Endothelial cell of umbilical vein (primary cell): ENCODE data around the gene GALT. TPM values are rescaled to one million over a fixed set of nuclear protein-coding genes. Genes with fewer than 3 reads are reported as not detected.

Source experiments
- BruUV-seq: library from RNA; stranded (reverse); fragments of 400-500 nt; replicated peaks from 2 replicates; lab custom pipeline; 2021; lab: Mats Ljungman, UMichigan
- CTCF ChIA-PET: fragments of 300-600, 350-600 bp; sonication (Branson Sonifier 250); formaldehyde crosslinking; loops from one replicate; lab custom pipeline; 2021; ENCODE audit warnings: antibody characterized with exemption, inconsistent platforms; lab: Charles Lee
- POLR2A ChIA-PET: fragments of 300-600, 350-600 bp; sonication (Branson Sonifier 250); formaldehyde crosslinking; loops from one replicate; lab custom pipeline; 2021; ENCODE audit warnings: antibody characterized with exemption, inconsistent platforms; lab: Charles Lee
- DNase-seq: peaks from one replicate; pipeline ENCODE4 v3.0.0-alpha.2; 2011; ENCODE audit warnings: low read depth, low spot score
- FAIRE-seq: peaks from 2 replicates; lab custom pipeline; 2011; peaks lifted over from hg19 to GRCh38; lab: Jason Lieb, UNC
- H2AFZ ChIP-seq: 2 replicates; pipeline ENCODE4 v1.6.0; 2012; ENCODE audit warnings: low read depth, low read length, control low read depth, inconsistent platforms
- H3K27ac ChIP-seq: 2 replicates; pipeline ENCODE4 v1.5.1; 2011; ENCODE audit warnings: low read depth, mild to moderate bottlenecking, control low read depth, low read length, moderate library complexity; ENCODE audit not compliant: insufficient read depth
- H3K27me3 ChIP-seq, 2 experiments: 2 replicates each; pipeline versions ENCODE4 v1.6.0 to v1.6.1; 2011; ENCODE audit warnings: low read length in 2 of 2, mixed read lengths in 1 of 2; ENCODE audit not compliant: control insufficient read depth in 2 of 2, insufficient read depth in 2 of 2
- H3K36me3 ChIP-seq, 2 experiments: 2 replicates in 1 of 2; 3 replicates in 1 of 2; pipeline ENCODE4 v1.5.1; 2011; ENCODE audit warnings: low read length in 2 of 2, mild to moderate bottlenecking in 1 of 2, moderate library complexity in 1 of 2; ENCODE audit not compliant: control insufficient read depth in 2 of 2, insufficient read depth in 2 of 2; ENCODE audit errors: extremely low read depth in 1 of 2
- H3K4me1 ChIP-seq: 3 replicates; pipeline ENCODE4 v1.5.1; 2011; ENCODE audit warnings: mild to moderate bottlenecking, low read length; ENCODE audit not compliant: control insufficient read depth, insufficient read depth; ENCODE audit errors: extremely low read depth
- H3K4me2 ChIP-seq: 2 replicates; pipeline ENCODE4 v1.6.1; 2011; ENCODE audit warnings: low read length, control low read depth, mixed read lengths; ENCODE audit not compliant: insufficient read depth
- H3K4me3 ChIP-seq, 3 experiments: fragments of 200-600 bp in 1 of 3; sonication (generic), shearing (Covaris generic) in 1 of 3; replicated peaks in 1 of 3; 2 replicates each; pipeline ENCODE4 v1.5.1; 2011 to 2016; ENCODE audit warnings: control low read depth in 3 of 3, low read length in 3 of 3, mild to moderate bottlenecking in 2 of 3, inconsistent platforms in 1 of 3, low read depth in 1 of 3, moderate library complexity in 1 of 3; ENCODE audit not compliant: insufficient read depth in 1 of 3
- H3K79me2 ChIP-seq: 2 replicates; pipeline ENCODE4 v1.6.0; 2012; ENCODE audit warnings: low read length, inconsistent platforms; ENCODE audit not compliant: control insufficient read depth, insufficient read depth
- H3K9ac ChIP-seq: replicated peaks from 2 replicates; pipeline ENCODE3; 2011; ENCODE audit warnings: low read length, control low read depth; ENCODE audit not compliant: insufficient read depth; ENCODE audit errors: extremely low read depth
- H3K9me1 ChIP-seq: replicated peaks from 3 replicates; pipeline ENCODE4 v1.6.0; 2011; ENCODE audit warnings: mild to moderate bottlenecking, low read length; ENCODE audit not compliant: control insufficient read depth, insufficient read depth; ENCODE audit errors: extremely low read depth
- H3K9me3 ChIP-seq: replicated peaks from 2 replicates; pipeline ENCODE4 v1.5.1; 2012; ENCODE audit warnings: low read length, inconsistent platforms; ENCODE audit not compliant: control insufficient read depth, insufficient read depth
- H4K20me1 ChIP-seq: replicated peaks from 2 replicates; pipeline ENCODE3; 2011; ENCODE audit warnings: mild to moderate bottlenecking, low read length; ENCODE audit not compliant: control insufficient read depth, insufficient read depth; ENCODE audit errors: extremely low read depth
- EZH2 ChIP-seq: IDR thresholded peaks from 2 replicates; pipeline ENCODE4 v1.6.1; 2012; ENCODE audit warnings: borderline replicate concordance, low read depth, mild to moderate bottlenecking, moderate library complexity, low read length, inconsistent platforms; ENCODE audit not compliant: severe bottlenecking
- JUN ChIP-seq: IDR thresholded peaks from 2 replicates; pipeline ENCODE4 v1.6.1; 2011; ENCODE audit warnings: borderline replicate concordance, low read depth; ENCODE audit not compliant: insufficient read length, insufficient read depth
- MYC ChIP-seq: IDR thresholded peaks from one replicate; pipeline ENCODE4 v1.6.1; 2011; ENCODE audit warnings: mild to moderate bottlenecking, low read depth, low read length
- POLR2A ChIP-seq: IDR thresholded peaks from 2 replicates; pipeline ENCODE4 v1.6.1; 2012; ENCODE audit warnings: low read depth, mild to moderate bottlenecking, control low read depth, low read length
- POLR2AphosphoS5 ChIP-seq: IDR thresholded peaks from 2 replicates; pipeline ENCODE4 v1.6.1; 2012; ENCODE audit warnings: low read depth, mild to moderate bottlenecking, control low read depth, low read length, moderate library complexity; ENCODE audit not compliant: insufficient read depth
- dilution Hi-C: fragments of 300-500 bp; cut with MboI; formaldehyde crosslinking; loops from one replicate; pipeline ENCODE4 v1.15.0; 2019; ENCODE audit warnings: low sequenced_read_pairs; ENCODE audit not compliant: extremely low pct_ligation_motif_present
- intact Hi-C: fragments of 100-400 bp; cut with micrococcal nuclease; formaldehyde crosslinking; loops from one replicate; pipeline ENCODE4 v1.10.0; 2022
- polyA plus RNA-seq, 4 experiments: library from polyadenylated mRNA; depleted of rRNA in 3 of 4; stranded (reverse) in 3 of 4; unstranded in 1 of 4; fragments of >200 nt; gene quantifications; 2 replicates each; pipeline versions ENCODE4 v1.2.1 to v1.2.3, GENCODE V29; 2011 to 2012; ENCODE audit warnings: missing spikeins in 1 of 4
- total RNA-seq: library from RNA; stranded (reverse); gene quantifications from 2 replicates; pipeline ENCODE4 v1.2.3, GENCODE V29; 2021
- TF ChIP-seq, protein P1 (sequence below): IDR thresholded peaks from 2 replicates; pipeline ENCODE4 v1.6.1; 2011; ENCODE audit not compliant: insufficient read depth, insufficient read length

The GALT gene
- total and polyA plus RNA-seq, 2 donors (not counting 3 experiments of a cell fraction or from before 2014, with no cell fraction given), result 36.6 to 58.5 TPM

DNA sequence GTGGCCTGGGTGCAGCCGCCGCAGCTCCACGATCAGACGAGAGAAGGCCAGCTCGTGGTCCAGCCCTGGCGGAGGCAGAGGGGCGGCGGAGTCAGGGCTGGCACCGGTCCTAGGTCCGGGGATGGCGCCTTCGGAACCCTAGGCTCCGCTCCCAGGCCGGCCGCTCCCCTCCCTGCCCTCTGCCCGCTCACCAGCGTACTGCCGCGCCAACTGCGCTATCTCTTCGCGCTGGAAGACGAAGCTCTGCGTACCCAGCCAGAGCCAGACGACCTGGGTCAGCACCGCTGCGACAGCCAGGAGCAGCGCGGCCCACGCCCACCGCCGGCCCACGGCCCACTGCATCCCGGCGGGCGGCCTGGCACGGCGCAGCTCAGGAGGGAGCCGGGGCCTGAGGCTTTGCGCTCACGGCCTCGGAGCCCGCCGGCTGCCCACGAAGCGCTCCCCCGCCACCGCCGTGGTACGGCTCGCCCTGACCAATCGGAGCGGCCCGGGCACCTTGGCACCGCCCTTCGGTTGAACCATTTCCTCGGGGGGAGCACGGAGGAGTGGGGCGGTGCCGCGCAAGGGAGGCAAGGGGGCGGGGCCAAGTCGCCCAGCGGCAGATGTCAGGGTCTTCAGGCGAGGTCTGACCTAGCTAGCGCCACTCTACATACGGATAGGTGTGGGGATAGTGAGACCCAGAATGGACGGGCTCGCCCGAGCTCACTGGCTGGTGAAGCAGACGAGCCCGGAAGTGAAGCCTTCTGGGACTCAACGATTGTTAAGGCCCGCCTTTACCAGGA, 8.9 kb upstream of the GALT start, which contains the start of gene SIGMAR1:
Gene SIGMAR1, minus strand, starts transcription at position 432 of the 782 bp plus-strand sequence. Its CDS starts 90 bp downstream, at position 342.
- DNase-seq (peak; percentile 91), FAIRE-seq (peak; percentile 89)
- ChIA-PET CTCF (interaction anchor here (0.8 to 2.7 kb wide), 12 partner anchors 9 to 305 kb away, joined by 3 to 18 read pairs (median 5); partner anchors contain the start of genes DCTN3, GALT and RPP25L), POLR2A (interaction anchor here (1.2 to 1.3 kb wide), 2 partner anchors 9 to 28 kb away, joined by 3 to 7 read pairs; partner anchors contain the start of gene GALT)
- dilution Hi-C loops (no loop called here), intact Hi-C loops (loop anchor here (1.0 to 2.0 kb wide), 2 partner anchors 9 to 27 kb away; partner anchors contain the start of gene GALT)
- Histone ChIP-seq H3K4me3 (peak within 1 kb of the TSS; percentile 10 to 63 (median 47)), H2AFZ (peak within 1 kb of the TSS; percentile 86), H4K20me1 (no peaks in the 10 kb centered on the region), H3K9ac (peak within 1 kb of the TSS; percentile 53), H3K27me3 (no peaks in the 10 kb centered on the region), H3K27ac (peak within 1 kb of the TSS; percentile 33), H3K4me1 (peaks cover 16% of the 10 kb centered on the region), H3K9me1 (no peaks in the 10 kb centered on the region), H3K9me3 (no peaks in the 10 kb centered on the region), H3K4me2 (peak within 1 kb of the TSS; percentile 64), H3K79me2 (peaks cover 19% of the 10 kb centered on the region), H3K36me3 (peaks cover 0 to 2% of the 10 kb centered on the region in 2 experiments)
- TF ChIP-seq EZH2, result no peak
- TF ChIP-seq, protein P1, sequence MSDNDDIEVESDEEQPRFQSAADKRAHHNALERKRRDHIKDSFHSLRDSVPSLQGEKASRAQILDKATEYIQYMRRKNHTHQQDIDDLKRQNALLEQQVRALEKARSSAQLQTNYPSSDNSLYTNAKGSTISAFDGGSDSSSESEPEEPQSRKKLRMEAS, result peak; percentile 87
- no peak for TF ChIP-seq JUN
- peak; percentile 81 for TF ChIP-seq POLR2A
- TF ChIP-seq MYC, result no peak
- TF ChIP-seq POLR2AphosphoS5, result peak; percentile 90
- no TSS peak for BruUV-seq
